ENCODE data around the gene WDR59. TPM values are rescaled to one million over a fixed set of nuclear protein-coding genes. Genes with fewer than 3 reads are reported as not detected.
"Not testable (repeated sequence)": the region's sequence is repeated elsewhere in the genome, so short reads cannot be mapped to it uniquely, and the experiment has no call there.

WDR59 gene
- total and polyA plus RNA-seq, 5 donors, result 17.4 to 62.3 (median 44.5) TPM

- intact Hi-C loops (cut with DNase I), result no loop called here
- no peaks in the 10 kb centered on the region for H3K27me3 ChIP-seq (ENCODE audit: control insufficient read depth, insufficient read depth)
- DNase-seq (no peak), ATAC-seq (no peak)
- no peaks in the 10 kb centered on the region for H3K9me3 ChIP-seq (ENCODE audit: control insufficient read depth, low read length)
- WGBS, result 96% methylated on average over 2 of the region's 2 CpGs
- H3K27ac ChIP-seq (ENCODE audit: low read length), result no peak overlapping the region
- peaks cover 6% of the 10 kb centered on the region for H3K4me1 ChIP-seq (ENCODE audit: control insufficient read depth, insufficient read depth, low read length)
- no peak overlapping the region for H3K4me3 ChIP-seq (ENCODE audit: low read length)
Observed at GRCh38 chr16:75023009-75023408, 38.1 kb upstream of the WDR59 start.

GRCh38 chr16:75022567-75022966, 37.6 kb upstream of the WDR59 start:
- Histone ChIP-seq H3K4me3 (ENCODE audit: low read length) (no peak overlapping the region), H3K4me1 (ENCODE audit: control insufficient read depth, insufficient read depth, low read length) (peaks cover 5% of the 10 kb centered on the region), H3K27me3 (ENCODE audit: control insufficient read depth, insufficient read depth) (no peaks in the 10 kb centered on the region), H3K9me3 (ENCODE audit: control insufficient read depth, low read length) (no peaks in the 10 kb centered on the region), H3K27ac (ENCODE audit: low read length) (no peak overlapping the region)
- DNase-seq, result no peak
- intact Hi-C loops (cut with DNase I), result no loop called here
- 97% methylated on average over 4 of the region's 4 CpGs for WGBS
- ATAC-seq, result no peak

- Histone ChIP-seq H3K9me3 (ENCODE audit: control insufficient read depth, low read length) (no peaks in the 10 kb centered on the region), H3K27ac (ENCODE audit: low read length) (no peak overlapping the region), H3K4me3 (ENCODE audit: low read length) (no peak overlapping the region), H3K4me1 (ENCODE audit: control insufficient read depth, insufficient read depth, low read length) (peaks cover 3% of the 10 kb centered on the region), H3K27me3 (ENCODE audit: control insufficient read depth, insufficient read depth) (no peaks in the 10 kb centered on the region)
- intact Hi-C loops (cut with DNase I), result no loop called here
- WGBS, result 92% methylated on average over 1 of the region's 1 CpG
- DNase-seq, result no peak
- ATAC-seq, result no peak
Observed at GRCh38 chr16:75021410-75021809, 36.5 kb upstream of the WDR59 start.

GRCh38 chr16:75019586-75019985, 34.7 kb upstream of the WDR59 start:
- H3K27ac ChIP-seq (ENCODE audit: low read length), result no peak overlapping the region
- H3K4me3 ChIP-seq (ENCODE audit: low read length), result no peak overlapping the region
- DNase-seq (no peak), ATAC-seq (no peak)
- peaks cover 1% of the 10 kb centered on the region for H3K4me1 ChIP-seq (ENCODE audit: control insufficient read depth, insufficient read depth, low read length)
- intact Hi-C loops (cut with DNase I), result no loop called here
- H3K9me3 ChIP-seq (ENCODE audit: control insufficient read depth, low read length), result no peaks in the 10 kb centered on the region
- 98% methylated on average over 7 of the region's 7 CpGs for WGBS
- H3K27me3 ChIP-seq (ENCODE audit: control insufficient read depth, insufficient read depth), result no peaks in the 10 kb centered on the region

GRCh38 chr16:75019007-75019406, 34.1 kb upstream of the WDR59 start:
- H3K9me3 ChIP-seq (ENCODE audit: control insufficient read depth, low read length), result no peaks in the 10 kb centered on the region
- no peaks in the 10 kb centered on the region for H3K27me3 ChIP-seq (ENCODE audit: control insufficient read depth, insufficient read depth)
- no peak overlapping the region for H3K27ac ChIP-seq (ENCODE audit: low read length)
- H3K4me3 ChIP-seq (ENCODE audit: low read length), result no peak overlapping the region
- WGBS, result 92% methylated on average over 8 of the region's 8 CpGs
- DNase-seq (no peak), ATAC-seq (no peak)
- H3K4me1 ChIP-seq (ENCODE audit: control insufficient read depth, insufficient read depth, low read length), result peaks cover under 1% of the 10 kb centered on the region
- intact Hi-C loops (cut with DNase I), result no loop called here

GRCh38 chr16:75017670-75018525, 33.0 kb upstream of the WDR59 start:
- 61% methylated on average over 3 of the region's 3 CpGs for WGBS
- Histone ChIP-seq H3K4me3 (ENCODE audit: low read length) (no peak overlapping the region), H3K9me3 (ENCODE audit: control insufficient read depth, low read length) (no peaks in the 10 kb centered on the region), H3K27ac (ENCODE audit: low read length) (no peak overlapping the region), H3K4me1 (ENCODE audit: control insufficient read depth, insufficient read depth, low read length) (no peaks in the 10 kb centered on the region), H3K27me3 (ENCODE audit: control insufficient read depth, insufficient read depth) (no peaks in the 10 kb centered on the region)
- no peak for ATAC-seq
- intact Hi-C loops (cut with DNase I), result no loop called here
- DNase-seq, result no peak

- H3K9me3 ChIP-seq (ENCODE audit: control insufficient read depth, low read length); H3K27ac ChIP-seq (ENCODE audit: low read length); H3K27me3 ChIP-seq (ENCODE audit: control insufficient read depth, insufficient read depth); DNase-seq; H3K4me1 ChIP-seq (ENCODE audit: control insufficient read depth, insufficient read depth, low read length); ATAC-seq; H3K4me3 ChIP-seq (ENCODE audit: low read length); intact Hi-C loops (cut with DNase I): not testable (repeated sequence)
- 94% methylated on average over 12 of the region's 12 CpGs for WGBS
Observed at GRCh38 chr16:75016451-75017081, 31.6 kb upstream of the WDR59 start.

- Histone ChIP-seq H3K27ac (ENCODE audit: low read length) (no peak overlapping the region), H3K4me1 (ENCODE audit: control insufficient read depth, insufficient read depth, low read length) (peaks cover 12% of the 10 kb centered on the region), H3K9me3 (ENCODE audit: control insufficient read depth, low read length) (no peaks in the 10 kb centered on the region), H3K27me3 (ENCODE audit: control insufficient read depth, insufficient read depth) (no peaks in the 10 kb centered on the region), H3K4me3 (ENCODE audit: low read length) (no peak overlapping the region)
- ATAC-seq (no peak), DNase-seq (no peak)
- WGBS, result 98% methylated on average over 2 of the region's 2 CpGs
- intact Hi-C loops (cut with DNase I), result no loop called here
Observed at GRCh38 chr16:75014318-75014717, 29.4 kb upstream of the WDR59 start.

GRCh38 chr16:75013123-75013522, 28.2 kb upstream of the WDR59 start:
- DNase-seq; ATAC-seq; H3K9me3 ChIP-seq (ENCODE audit: control insufficient read depth, low read length); H3K27ac ChIP-seq (ENCODE audit: low read length); H3K27me3 ChIP-seq (ENCODE audit: control insufficient read depth, insufficient read depth); intact Hi-C loops (cut with DNase I); H3K4me3 ChIP-seq (ENCODE audit: low read length): not testable (repeated sequence)
- peaks cover 12% of the 10 kb centered on the region for H3K4me1 ChIP-seq (ENCODE audit: control insufficient read depth, insufficient read depth, low read length)
- 89% methylated on average over 6 of the region's 6 CpGs for WGBS

- ATAC-seq, result peak; percentile 59 to 79
- H3K4me3 ChIP-seq (ENCODE audit: low read length), result no peak overlapping the region
- WGBS, result 49% methylated on average over 8 of the region's 8 CpGs
- peaks cover 12% of the 10 kb centered on the region for H3K4me1 ChIP-seq (ENCODE audit: control insufficient read depth, insufficient read depth, low read length)
- intact Hi-C loops (cut with DNase I), result no loop called here
- H3K27ac ChIP-seq (ENCODE audit: low read length), result peak overlapping the region; percentile 84
- DNase-seq, result no peak
- no peaks in the 10 kb centered on the region for H3K9me3 ChIP-seq (ENCODE audit: control insufficient read depth, low read length)
- no peaks in the 10 kb centered on the region for H3K27me3 ChIP-seq (ENCODE audit: control insufficient read depth, insufficient read depth)
Observed at GRCh38 chr16:75012380-75013081, 27.6 kb upstream of the WDR59 start.
